H9 (cell line): ENCODE results near the gene CCNI2. TPM values are rescaled to one million over a fixed set of nuclear protein-coding genes. Genes with fewer than 3 reads are reported as not detected.

Source experiments
- DNase-seq: peaks from one replicate; pipeline ENCODE4 v3.0.0-alpha.2; 2017
- H2AFZ ChIP-seq: one replicate; pipeline ENCODE4 v1.6.1; 2013; ENCODE audit warnings: mild to moderate bottlenecking, low read length, control low read depth, moderate library complexity
- H2AK5ac ChIP-seq: 2 replicates; pipeline ENCODE4 v1.6.1; 2013; ENCODE audit warnings: low read length, control low read depth, mixed read lengths; ENCODE audit not compliant: insufficient read length
- H2BK120ac ChIP-seq: one replicate; pipeline ENCODE4 v1.6.1; 2013; ENCODE audit warnings: low read depth, mild to moderate bottlenecking, low read length, control low read depth, inconsistent platforms; ENCODE audit not compliant: poor library complexity, severe bottlenecking
- H2BK12ac ChIP-seq: 2 replicates; pipeline ENCODE4 v1.6.1; 2013; ENCODE audit warnings: low read length, control low read depth, mixed read lengths, low read depth; ENCODE audit not compliant: insufficient read length
- H2BK15ac ChIP-seq: 2 replicates; pipeline ENCODE4 v1.6.1; 2013; ENCODE audit warnings: low read depth, low read length, control low read depth
- H2BK20ac ChIP-seq: one replicate; pipeline ENCODE4 v1.6.1; 2013; ENCODE audit warnings: low read depth, mild to moderate bottlenecking, low read length, control low read depth, inconsistent platforms; ENCODE audit not compliant: poor library complexity, severe bottlenecking
- H2BK5ac ChIP-seq: 2 replicates; pipeline ENCODE4 v1.6.1; 2013; ENCODE audit warnings: low read length, control low read depth, mixed read lengths; ENCODE audit not compliant: insufficient read length
- H3K14ac ChIP-seq: 2 replicates; pipeline ENCODE4 v1.6.1; 2013; ENCODE audit warnings: low read length, control low read depth; ENCODE audit not compliant: insufficient read depth
- H3K18ac ChIP-seq: 2 replicates; pipeline ENCODE4 v1.6.1; 2013; ENCODE audit warnings: low read depth, mild to moderate bottlenecking, mixed read lengths, low read length, control low read depth; ENCODE audit not compliant: insufficient read length
- H3K23ac ChIP-seq: 2 replicates; pipeline ENCODE4 v1.6.1; 2013; ENCODE audit warnings: low read length, control low read depth, mixed read lengths, low read depth; ENCODE audit not compliant: insufficient read length
- H3K23me2 ChIP-seq: 2 replicates; pipeline ENCODE4 v1.6.1; 2013; ENCODE audit warnings: low read depth, mild to moderate bottlenecking, mixed read lengths, low read length, control low read depth; ENCODE audit not compliant: insufficient read length, poor library complexity, severe bottlenecking
- H3K27ac ChIP-seq: 2 replicates; pipeline ENCODE4 v1.5.1; 2013; ENCODE audit warnings: low read length, control low read depth, mixed read lengths, low read depth; ENCODE audit not compliant: insufficient read length
- H3K27me3 ChIP-seq: 2 replicates; pipeline ENCODE4 v1.6.1; 2013; ENCODE audit warnings: low read length, control low read depth, inconsistent platforms; ENCODE audit not compliant: insufficient read depth
- H3K4ac ChIP-seq: 2 replicates; pipeline ENCODE4 v1.6.1; 2013; ENCODE audit warnings: low read depth, mild to moderate bottlenecking, control low read depth, inconsistent platforms, low read length, moderate library complexity
- H3K4me1 ChIP-seq: 2 replicates; pipeline ENCODE4 v1.6.1; 2013; ENCODE audit warnings: low read length, control low read depth, inconsistent platforms; ENCODE audit not compliant: insufficient read depth
- H3K4me2 ChIP-seq: 2 replicates; pipeline ENCODE4 v1.6.1; 2013; ENCODE audit warnings: low read length, control low read depth, mixed read lengths; ENCODE audit not compliant: insufficient read length, insufficient read depth
- H3K56ac ChIP-seq: 2 replicates; pipeline ENCODE4 v1.6.1; 2013; ENCODE audit warnings: low read depth, mild to moderate bottlenecking, mixed read lengths, low read length, control low read depth; ENCODE audit not compliant: insufficient read length
- H3K79me1 ChIP-seq: 2 replicates; pipeline ENCODE4 v1.6.1; 2013; ENCODE audit warnings: low read depth, mild to moderate bottlenecking, moderate library complexity, low read length, control low read depth, inconsistent platforms; ENCODE audit not compliant: insufficient read depth, poor library complexity, severe bottlenecking
- H3K79me2 ChIP-seq: 2 replicates; pipeline ENCODE4 v1.6.1; 2013; ENCODE audit warnings: low read length, control low read depth, inconsistent platforms; ENCODE audit not compliant: insufficient read depth
- H3K9ac ChIP-seq: 2 replicates; pipeline ENCODE4 v1.6.1; 2013; ENCODE audit warnings: low read length, control low read depth, mixed read lengths; ENCODE audit not compliant: insufficient read length; ENCODE audit errors: extremely low read depth
- H3K9me3 ChIP-seq: one replicate; pipeline ENCODE4 v1.6.1; 2013; ENCODE audit warnings: low read depth, low read length, inconsistent platforms; ENCODE audit not compliant: control insufficient read depth
- H3T11ph ChIP-seq: one replicate; pipeline ENCODE4 v1.6.1; 2013; ENCODE audit warnings: mild to moderate bottlenecking, low read length, control low read depth, inconsistent platforms
- H4K20me1 ChIP-seq: one replicate; pipeline ENCODE4 v1.6.1; 2013; ENCODE audit not compliant: control insufficient read depth, insufficient read length, insufficient read depth
- H4K5ac ChIP-seq: 2 replicates; pipeline ENCODE4 v1.6.1; 2013; ENCODE audit warnings: low read depth, mild to moderate bottlenecking, mixed read lengths, low read length, control low read depth; ENCODE audit not compliant: insufficient read length
- H4K8ac ChIP-seq: replicated peaks from 2 replicates; pipeline ENCODE4 v1.6.1; 2013; ENCODE audit warnings: low read length, control low read depth, mixed read lengths, low read depth; ENCODE audit not compliant: insufficient read length
- H4K91ac ChIP-seq: 2 replicates; pipeline ENCODE4 v1.6.1; 2013; ENCODE audit warnings: low read depth, mild to moderate bottlenecking, moderate library complexity, mixed read lengths, low read length, control low read depth; ENCODE audit not compliant: insufficient read length
- H3K27ac Mint-ChIP-seq, 3 experiments: 2 replicates in 2 of 3; 3 replicates in 1 of 3; pipeline ENCODE4 v1.8.0; 2020 to 2021; ENCODE audit warnings: mixed read lengths in 3 of 3, mild to moderate bottlenecking in 1 of 3, moderate library complexity in 1 of 3
- H3K27me3 Mint-ChIP-seq: 2 replicates; pipeline ENCODE4 v1.8.0; 2021; ENCODE audit warnings: low read depth, mild to moderate bottlenecking, moderate library complexity, mixed read lengths
- H3K36me3 Mint-ChIP-seq, 3 experiments: 2 replicates in 2 of 3; 3 replicates in 1 of 3; pipeline ENCODE4 v1.8.0; 2020 to 2021; ENCODE audit warnings: low read depth in 3 of 3, mixed read lengths in 3 of 3; ENCODE audit not compliant: insufficient read depth in 1 of 3
- H3K4me1 Mint-ChIP-seq, 2 experiments: 2 replicates each; pipeline ENCODE4 v1.8.0; 2020; ENCODE audit warnings: mixed read lengths in 2 of 2
- H3K4me3 Mint-ChIP-seq, 2 experiments: 2 replicates in 1 of 2; 3 replicates in 1 of 2; pipeline ENCODE4 v1.8.0; 2020 to 2021; ENCODE audit warnings: mild to moderate bottlenecking in 2 of 2, mixed read lengths in 2 of 2, moderate library complexity in 1 of 2
- H3K9me3 Mint-ChIP-seq, 2 experiments: 2 replicates in 1 of 2; 3 replicates in 1 of 2; pipeline ENCODE4 v1.8.0; 2020; ENCODE audit warnings: mild to moderate bottlenecking in 2 of 2, mixed read lengths in 2 of 2, moderate library complexity in 1 of 2
- CTCF ChIP-seq: fragments of 200-600 bp; sonication (generic); conservative IDR thresholded peaks from 3 replicates; pipeline ENCODE4 v1.8.0; 2021; ENCODE audit warnings: antibody characterized with exemption, mild to moderate bottlenecking
- WGBS: extraction: QIAGEN DNeasy Blood & Tissue Kit; methylation state at CpG from one replicate; pipeline ENCODE4 v1.1.7; 2013; ENCODE audit warnings: missing lambda C conversion rate, low lambda C conversion rate, mixed read lengths; ENCODE audit not compliant: insufficient read length; ENCODE audit errors: extremely low coverage; 5-methylcytosine and 5-hydroxymethylcytosine counted together
- total RNA-seq: library from RNA; stranded (reverse); gene quantifications from 2 replicates; pipeline ENCODE4 v1.2.1, GENCODE V29; 2021

Gene CCNI2
- total RNA-seq, 1 experiment from 2014 or later = 0.57 TPM

GRCh38 chr5:132778856-132779255 lies 31.6 kb downstream of the CCNI2 start:
- no peak overlapping the region for H3K23ac ChIP-seq
- no peaks in the 10 kb centered on the region for H3K9me3 ChIP-seq
- H3K79me2 ChIP-seq = peaks cover 2% of the 10 kb centered on the region; the same call in 1 of the 2 replicates
- H2BK12ac ChIP-seq = no peak overlapping the region
- H2BK20ac ChIP-seq = no peak overlapping the region
- no peak overlapping the region for H4K5ac ChIP-seq
- TF ChIP-seq CTCF = no peak
- DNase-seq = no peak
- WGBS = no CpG with 5 or more reads among the region's 5 CpGs
- H3K4me2 ChIP-seq = no peak overlapping the region
- Mint-ChIP-seq H3K4me1 (peaks cover 15 to 17% of the 10 kb centered on the region in 2 experiments), H3K36me3 (no peaks in the 10 kb centered on the region), H3K27me3 (peaks cover 66% of the 10 kb centered on the region), H3K27ac (no peak overlapping the region), H3K9me3 (no peaks in the 10 kb centered on the region; a peak in 1 of 5 replicates), H3K4me3 (no peak overlapping the region)
- no peak overlapping the region for H3K27ac ChIP-seq
- H3K18ac ChIP-seq = no peak overlapping the region
- no peak overlapping the region for H2AFZ ChIP-seq
- peaks cover 16% of the 10 kb centered on the region; the same call in 1 of the 2 replicates for H3K27me3 ChIP-seq
- H2BK15ac ChIP-seq = no peak overlapping the region
- no peak overlapping the region for H2AK5ac ChIP-seq
- no peak overlapping the region for H3K56ac ChIP-seq
- no peaks in the 10 kb centered on the region for H4K20me1 ChIP-seq
- no peak overlapping the region for H4K8ac ChIP-seq
- H2BK120ac ChIP-seq = no peak overlapping the region
- no peak overlapping the region for H3T11ph ChIP-seq
- peaks cover 2% of the 10 kb centered on the region for H3K79me1 ChIP-seq
- H3K23me2 ChIP-seq = peaks cover 13% of the 10 kb centered on the region
- no peak overlapping the region for H4K91ac ChIP-seq
- H2BK5ac ChIP-seq = no peak overlapping the region
- H3K9ac ChIP-seq = no peak overlapping the region
- no peak overlapping the region for H3K4ac ChIP-seq
- H3K14ac ChIP-seq = no peak overlapping the region
- peaks cover 6% of the 10 kb centered on the region; the same call in 1 of the 2 replicates for H3K4me1 ChIP-seq
